ENCODE measurements around the gene BICRA.

GRCh38 chr19:47674548-47674947 lies 65.6 kb downstream of the BICRA start:
- TF ChIP-seq POLR2A (conservative IDR thresholded peaks at IDR 0.05): no peak
- TF ChIP-seq ZNF217 (CRISPR knock-in tag; IDR thresholded peaks at IDR 0.05): no peak
- no peak for TF ChIP-seq CTCF (IDR thresholded peaks at IDR 0.05 in 2 of 3, conservative IDR thresholded peaks at IDR 0.05 in 1 of 3; ENCODE audit: insufficient read depth in 2 of 3, low read depth in 1 of 3, low read length in 3 of 3)
- TF ChIP-seq POLR2AphosphoS2 (IDR thresholded peaks at IDR 0.05; ENCODE audit: low read length): no peak

Data from K562 (cell line).